Measurements from ENCODE around the gene SETD3.

The SETD3 gene

DNA sequence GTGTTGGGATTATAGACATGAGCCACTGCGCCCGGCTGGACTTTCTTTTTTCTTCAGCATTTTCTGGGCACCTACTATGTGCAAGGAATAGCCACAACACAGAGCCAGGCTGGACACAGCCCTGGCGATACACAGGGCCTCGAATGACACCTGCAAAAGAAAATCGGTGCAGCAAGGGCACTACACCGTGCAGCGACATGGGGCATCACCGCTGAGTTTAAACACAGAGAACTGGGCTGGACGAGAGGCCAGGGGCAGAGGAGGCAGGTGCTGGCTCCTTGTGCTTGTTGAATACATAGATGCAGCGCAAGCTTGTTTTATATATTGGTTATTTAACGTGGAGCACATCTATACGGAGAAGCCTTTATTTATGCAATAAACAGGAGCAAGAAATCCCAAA is 92.4 kb downstream of the SETD3 start:
- no peaks in the 10 kb centered on the region for H3K36me3 ChIP-seq
- DNase-seq: no peak
- no peaks in the 10 kb centered on the region for H3K9me3 ChIP-seq
- no peaks in the 10 kb centered on the region for H3K4me1 ChIP-seq
- no peak for TF ChIP-seq CTCF (IDR thresholded peaks at IDR 0.05; ENCODE audit: low read depth, low read length)
- H3K27me3 ChIP-seq: peaks cover 11% of the 10 kb centered on the region; the same call in 1 of the 2 replicates
- no peak overlapping the region for H3K4me3 ChIP-seq (ENCODE audit: low read depth, low read length)

GRCh38 chr14:99387880-99388279 is 92.8 kb downstream of the SETD3 start:
- peaks cover 11% of the 10 kb centered on the region; the same call in 1 of the 2 replicates for H3K27me3 ChIP-seq
- no peak for DNase-seq
- H3K4me1 ChIP-seq: no peaks in the 10 kb centered on the region
- no peak for TF ChIP-seq CTCF (IDR thresholded peaks at IDR 0.05; ENCODE audit: low read depth, low read length)
- H3K9me3 ChIP-seq: no peaks in the 10 kb centered on the region
- H3K36me3 ChIP-seq: no peaks in the 10 kb centered on the region
- H3K4me3 ChIP-seq (ENCODE audit: low read depth, low read length): no peak overlapping the region

- peaks cover 11% of the 10 kb centered on the region; the same call in 1 of the 2 replicates for H3K27me3 ChIP-seq
- TF ChIP-seq CTCF (IDR thresholded peaks at IDR 0.05; ENCODE audit: low read depth, low read length): no peak
- no peak for DNase-seq
These were observed 95.9 kb downstream of the SETD3 start for GRCh38 chr14:99384450-99385417.

GRCh38 chr14:99383472-99384449 is 96.9 kb downstream of the SETD3 start:
- TF ChIP-seq CTCF (IDR thresholded peaks at IDR 0.05; ENCODE audit: low read depth, low read length): no peak
- Histone ChIP-seq H3K4me3 (ENCODE audit: low read depth, low read length) (no peak overlapping the region), H3K9me3 (no peaks in the 10 kb centered on the region), H3K4me1 (no peaks in the 10 kb centered on the region), H3K36me3 (no peaks in the 10 kb centered on the region), H3K27me3 (peaks cover 11% of the 10 kb centered on the region; the same call in 1 of the 2 replicates)
- DNase-seq: no peak

More at GRCh38 chr14:99384450-99385417, 95.9 kb downstream of the SETD3 start:
- Histone ChIP-seq H3K4me3 (ENCODE audit: low read depth, low read length) (no peak overlapping the region), H3K4me1 (no peaks in the 10 kb centered on the region), H3K36me3 (no peaks in the 10 kb centered on the region), H3K9me3 (no peaks in the 10 kb centered on the region)

DNA sequence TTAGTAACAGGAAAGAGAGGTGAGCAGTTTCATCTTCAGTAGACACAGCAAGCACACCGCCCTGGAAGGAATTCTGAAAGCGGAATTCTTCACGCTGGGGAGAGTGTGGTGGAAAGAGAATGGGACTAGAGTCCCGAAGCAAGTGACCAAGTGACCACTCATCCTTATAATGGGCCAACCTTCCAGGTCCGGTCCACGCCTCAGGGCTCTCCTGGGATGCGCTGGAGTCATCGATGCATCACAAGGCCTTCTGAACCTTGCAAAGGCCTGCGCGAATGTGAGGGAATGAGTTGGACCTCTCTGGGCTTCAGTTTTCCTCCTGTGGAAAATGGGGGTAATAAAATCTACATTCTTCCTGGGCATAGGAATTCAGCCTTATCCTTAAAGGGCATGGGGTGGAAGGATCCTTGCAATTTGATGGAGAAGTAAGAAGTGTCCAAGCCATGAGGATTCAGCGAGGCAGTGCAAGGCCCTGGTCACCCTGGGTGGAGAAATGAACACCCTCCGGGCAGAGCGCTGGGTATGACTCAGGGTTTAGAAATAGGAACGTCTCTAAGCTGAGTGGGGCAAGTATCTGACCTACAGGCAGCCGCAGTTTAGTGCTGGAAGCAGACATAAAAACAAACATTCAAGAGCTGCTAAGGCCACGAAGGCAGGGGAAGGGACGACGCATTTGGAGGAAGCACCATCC is 97.7 kb downstream of the SETD3 start:
- DNase-seq: no peak
- no peak overlapping the region for H3K4me3 ChIP-seq (ENCODE audit: low read depth, low read length)

More for the DNA sequence above, 97.7 kb downstream of the SETD3 start:
- Histone ChIP-seq H3K36me3 (no peaks in the 10 kb centered on the region), H3K27me3 (peaks cover 11% of the 10 kb centered on the region; the same call in 1 of the 2 replicates), H3K9me3 (no peaks in the 10 kb centered on the region), H3K4me1 (no peaks in the 10 kb centered on the region)
- no peak for TF ChIP-seq CTCF (IDR thresholded peaks at IDR 0.05; ENCODE audit: low read depth, low read length)
